ENCODE measurements around the gene NAXE. TPM values are rescaled to one million over a fixed set of nuclear protein-coding genes. Genes with fewer than 3 reads are reported as not detected.

NAXE gene
- total RNA-seq, 1 experiment from 2014 or later = 90.3 TPM

GRCh38 chr1:156556354-156556753 is 35.2 kb upstream of the NAXE start:
- H3K27me3 ChIP-seq (ENCODE audit: insufficient read depth, low read depth) = no peaks in the 10 kb centered on the region
- CTCF ChIA-PET = no interaction called here
- H3K9me3 ChIP-seq (ENCODE audit: insufficient read depth, low read depth) = no peaks in the 10 kb centered on the region

DNA sequence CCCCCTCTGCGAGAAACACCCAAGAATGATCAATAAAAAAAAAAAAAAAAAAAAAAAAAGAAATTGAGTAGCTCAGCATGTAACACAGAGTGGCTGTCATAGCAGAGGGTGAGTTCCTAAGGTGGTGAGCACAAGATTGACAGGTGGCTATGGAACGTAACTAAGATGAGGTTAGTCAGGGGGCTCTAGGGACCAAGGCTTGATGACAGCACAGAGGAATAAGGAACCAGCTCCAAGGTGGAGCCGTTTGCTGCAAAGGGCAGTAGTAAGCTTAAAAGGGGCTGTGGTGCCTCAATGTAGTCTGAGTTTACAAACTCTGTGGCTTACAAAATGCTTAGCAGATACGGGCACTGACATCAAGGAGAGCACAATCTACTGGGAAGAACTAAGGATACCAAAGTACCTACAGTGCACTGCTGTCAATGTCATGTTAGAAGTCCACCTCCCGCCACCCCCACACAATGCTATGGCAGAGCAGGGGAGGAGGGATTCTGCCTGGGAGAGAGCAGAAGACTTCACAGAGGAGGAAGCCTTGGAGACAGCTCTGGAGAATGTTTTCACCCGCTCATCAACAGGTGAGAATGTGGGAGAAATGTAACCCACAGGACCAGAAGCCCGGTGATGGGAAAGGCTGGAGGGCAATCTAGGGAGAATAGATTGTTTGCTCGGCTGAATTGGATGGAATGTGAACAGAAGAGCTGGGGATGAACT is 32.3 kb upstream of the NAXE start:
- POLR2A ChIA-PET (ENCODE audit: unreplicated experiment) = no interaction called here
- TF ChIP-seq, protein P1, sequence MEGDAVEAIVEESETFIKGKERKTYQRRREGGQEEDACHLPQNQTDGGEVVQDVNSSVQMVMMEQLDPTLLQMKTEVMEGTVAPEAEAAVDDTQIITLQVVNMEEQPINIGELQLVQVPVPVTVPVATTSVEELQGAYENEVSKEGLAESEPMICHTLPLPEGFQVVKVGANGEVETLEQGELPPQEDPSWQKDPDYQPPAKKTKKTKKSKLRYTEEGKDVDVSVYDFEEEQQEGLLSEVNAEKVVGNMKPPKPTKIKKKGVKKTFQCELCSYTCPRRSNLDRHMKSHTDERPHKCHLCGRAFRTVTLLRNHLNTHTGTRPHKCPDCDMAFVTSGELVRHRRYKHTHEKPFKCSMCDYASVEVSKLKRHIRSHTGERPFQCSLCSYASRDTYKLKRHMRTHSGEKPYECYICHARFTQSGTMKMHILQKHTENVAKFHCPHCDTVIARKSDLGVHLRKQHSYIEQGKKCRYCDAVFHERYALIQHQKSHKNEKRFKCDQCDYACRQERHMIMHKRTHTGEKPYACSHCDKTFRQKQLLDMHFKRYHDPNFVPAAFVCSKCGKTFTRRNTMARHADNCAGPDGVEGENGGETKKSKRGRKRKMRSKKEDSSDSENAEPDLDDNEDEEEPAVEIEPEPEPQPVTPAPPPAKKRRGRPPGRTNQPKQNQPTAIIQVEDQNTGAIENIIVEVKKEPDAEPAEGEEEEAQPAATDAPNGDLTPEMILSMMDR (conservative IDR thresholded peaks at IDR 0.05) = no peak
- no peak for TF ChIP-seq EZH2 (IDR thresholded peaks at IDR 0.05; ENCODE audit: low read depth)
- Histone ChIP-seq H3K79me2 (ENCODE audit: low read depth) (no peaks in the 10 kb centered on the region), H3F3A (ENCODE audit: insufficient read depth, low read depth) (peaks cover 6% of the 10 kb centered on the region; the same call in 1 of the 2 replicates), H3K27ac (no peak overlapping the region), H2AFZ (no peak overlapping the region), H3K36me3 (ENCODE audit: low read depth) (peaks cover 30% of the 10 kb centered on the region), H4K20me1 (ENCODE audit: insufficient read depth) (no peaks in the 10 kb centered on the region), H3K4me2 (no peak overlapping the region), H3K9me2 (ENCODE audit: insufficient read depth) (no peaks in the 10 kb centered on the region), H3K9me3 (ENCODE audit: insufficient read depth, low read depth) (no peaks in the 10 kb centered on the region), H3K4me1 (replicated peaks; ENCODE audit: insufficient read depth) (peaks cover under 1% of the 10 kb centered on the region), H3K4me3 (no peak overlapping the region), H3K27me3 (ENCODE audit: insufficient read depth, low read depth) (no peaks in the 10 kb centered on the region)
- intact Hi-C loops (cut with micrococcal nuclease; ENCODE audit: unreplicated experiment) = no loop called here
- CTCF ChIA-PET = no interaction called here
- BruUV-seq (replicated peaks) = no TSS peak
- no peak for DNase-seq

More at GRCh38 chr1:156556354-156556753, 35.2 kb upstream of the NAXE start:
- no peak overlapping the region for H3K4me3 ChIP-seq
- no peaks in the 10 kb centered on the region for H3K9me2 ChIP-seq (ENCODE audit: insufficient read depth)
- BruUV-seq (replicated peaks) = no TSS peak
- no peak for DNase-seq
- intact Hi-C loops (cut with micrococcal nuclease; ENCODE audit: unreplicated experiment) = no loop called here
- peaks cover 29% of the 10 kb centered on the region for H3K4me1 ChIP-seq (replicated peaks; ENCODE audit: insufficient read depth)
- POLR2A ChIA-PET (ENCODE audit: unreplicated experiment) = no interaction called here
- H3K27ac ChIP-seq = no peak overlapping the region
- no peak for TF ChIP-seq EZH2 (IDR thresholded peaks at IDR 0.05; ENCODE audit: low read depth)
- TF ChIP-seq, protein P1 (conservative IDR thresholded peaks at IDR 0.05) = no peak
- no peaks in the 10 kb centered on the region for H4K20me1 ChIP-seq (ENCODE audit: insufficient read depth)
- H3K4me2 ChIP-seq = no peak overlapping the region
- peaks cover 32% of the 10 kb centered on the region for H3F3A ChIP-seq (ENCODE audit: insufficient read depth, low read depth)
- no peak overlapping the region for H2AFZ ChIP-seq
- peaks cover 15% of the 10 kb centered on the region; the same call in 1 of the 2 replicates for H3K36me3 ChIP-seq (ENCODE audit: low read depth)
- H3K79me2 ChIP-seq (ENCODE audit: low read depth) = no peaks in the 10 kb centered on the region

GRCh38 chr1:156559797-156560385 is 31.7 kb upstream of the NAXE start:
- peaks cover 30% of the 10 kb centered on the region for H3K36me3 ChIP-seq (ENCODE audit: low read depth)
- CTCF ChIA-PET = no interaction called here

More at GRCh38 chr1:156559797-156560385, 31.7 kb upstream of the NAXE start:
- no TSS peak for BruUV-seq (replicated peaks)
- Histone ChIP-seq H3F3A (ENCODE audit: insufficient read depth, low read depth) (no peaks in the 10 kb centered on the region), H3K4me3 (no peak overlapping the region), H3K79me2 (ENCODE audit: low read depth) (no peaks in the 10 kb centered on the region), H4K20me1 (ENCODE audit: insufficient read depth) (no peaks in the 10 kb centered on the region), H3K27ac (no peak overlapping the region), H3K4me1 (replicated peaks; ENCODE audit: insufficient read depth) (no peaks in the 10 kb centered on the region), H3K9me3 (ENCODE audit: insufficient read depth, low read depth) (no peaks in the 10 kb centered on the region), H3K9me2 (ENCODE audit: insufficient read depth) (no peaks in the 10 kb centered on the region), H3K4me2 (no peak overlapping the region), H3K27me3 (ENCODE audit: insufficient read depth, low read depth) (no peaks in the 10 kb centered on the region), H2AFZ (no peak overlapping the region)
- intact Hi-C loops (cut with micrococcal nuclease; ENCODE audit: unreplicated experiment) = no loop called here
- no peak for DNase-seq
- TF ChIP-seq, protein P1 (conservative IDR thresholded peaks at IDR 0.05) = no peak
- no peak for TF ChIP-seq EZH2 (IDR thresholded peaks at IDR 0.05; ENCODE audit: low read depth)
- POLR2A ChIA-PET (ENCODE audit: unreplicated experiment) = no interaction called here
